Smooth muscle cell (in vitro differentiated cells): ENCODE results near the gene EAF2. TPM values are rescaled to one million over a fixed set of nuclear protein-coding genes. Genes with fewer than 3 reads are reported as not detected.

Experiments used
- DNase-seq: peaks from one replicate; lab custom pipeline; 2025; ENCODE audit not compliant: unreplicated experiment; lab: John Stamatoyannopoulos, UW
- H2AFZ ChIP-seq: fragments of 200-600 bp; sonication (generic); 2 replicates; pipeline ENCODE4 v1.6.0; 2016; ENCODE audit warnings: antibody characterized with exemption, low read depth, mild to moderate bottlenecking
- H3F3A ChIP-seq: fragments of 200-600 bp; sonication (generic); 2 replicates; pipeline ENCODE4 v1.6.0; 2017; ENCODE audit warnings: antibody characterized with exemption, low read depth
- H3K27ac ChIP-seq: fragments of 200-600 bp; sonication (generic); 2 replicates; pipeline ENCODE4 v1.5.1; 2016; ENCODE audit warnings: low read depth, mild to moderate bottlenecking
- H3K27me3 ChIP-seq: fragments of 200-600 bp; sonication (generic); 2 replicates; pipeline ENCODE4 v1.6.1; 2016; ENCODE audit warnings: low read depth, mild to moderate bottlenecking
- H3K36me3 ChIP-seq: fragments of 200-600 bp; sonication (generic); 2 replicates; pipeline ENCODE4 v1.5.1; 2016; ENCODE audit warnings: low read depth
- H3K4me1 ChIP-seq: fragments of 200-600 bp; sonication (generic); 2 replicates; pipeline ENCODE4 v1.5.1; 2016; ENCODE audit warnings: low read depth
- H3K4me2 ChIP-seq: fragments of 200-600 bp; sonication (generic); 2 replicates; pipeline ENCODE4 v1.6.0; 2016; ENCODE audit warnings: mild to moderate bottlenecking
- H3K4me3 ChIP-seq: fragments of 200-600 bp; sonication (generic); 2 replicates; pipeline ENCODE4 v1.5.1; 2016; ENCODE audit warnings: mild to moderate bottlenecking
- H3K79me2 ChIP-seq: fragments of 200-600 bp; sonication (generic); 2 replicates; pipeline ENCODE4 v1.6.0; 2016; ENCODE audit warnings: low read depth, mild to moderate bottlenecking
- H3K9ac ChIP-seq: fragments of 200-600 bp; sonication (generic); 2 replicates; pipeline ENCODE4 v1.6.0; 2016; ENCODE audit warnings: low read depth
- H3K9me3 ChIP-seq: fragments of 200-600 bp; sonication (generic); replicated peaks from 2 replicates; pipeline ENCODE4 v1.5.1; 2016; ENCODE audit warnings: low read depth
- H4K20me1 ChIP-seq: fragments of 200-600 bp; sonication (generic); 2 replicates; pipeline ENCODE4 v1.6.0; 2016; ENCODE audit warnings: low read depth
- WGBS: methylation state at CpG from one replicate; pipeline ENCODE4 v1.1.7; 2016; ENCODE audit warnings: low lambda C conversion rate; 5-methylcytosine and 5-hydroxymethylcytosine counted together
- polyA plus RNA-seq: library from polyadenylated mRNA; unstranded; fragments of >200 nt; fragmentation: Nextera tagmentation; extraction: Ambion mirVana; gene quantifications from 2 replicates; pipeline ENCODE4 v1.2.1, GENCODE V29; 2016
- total RNA-seq: library from RNA; depleted of rRNA; stranded (reverse); fragments of >200 nt; gene quantifications from 2 replicates; pipeline ENCODE4 v1.2.3, GENCODE V29; 2014
- TF ChIP-seq, protein P1 (sequence below): fragments of 200-600 bp; sonication (generic); IDR thresholded peaks from 2 replicates; pipeline ENCODE4 v1.5.1; 2017; ENCODE audit warnings: borderline replicate concordance, mild to moderate bottlenecking, antibody characterized with exemption; ENCODE audit not compliant: insufficient read depth, poor library complexity, severe bottlenecking

Gene EAF2
- total and polyA plus RNA-seq, 2 experiments from 2014 or later, result 4.1 to 5.1 TPM

DNA sequence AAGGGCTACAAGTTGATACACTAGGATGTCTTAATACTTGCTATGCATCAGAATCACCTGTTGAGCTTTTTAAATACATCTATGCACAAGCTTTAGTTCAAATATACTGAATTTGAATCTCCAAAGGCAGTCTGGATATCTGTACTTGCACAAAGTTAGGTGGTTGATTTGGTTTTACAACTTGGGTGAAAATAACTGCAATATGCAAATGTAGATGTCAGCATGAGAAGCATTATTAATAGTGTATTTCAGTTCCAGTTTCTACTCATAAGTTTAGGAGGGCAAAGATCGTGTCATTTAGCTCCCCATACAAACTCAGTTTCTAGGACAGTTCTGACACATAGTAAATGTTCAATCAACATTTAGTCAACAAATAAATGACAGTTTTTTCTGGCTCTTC, 25.8 kb upstream of the EAF2 start:
- Histone ChIP-seq H3K27me3 (no peaks in the 10 kb centered on the region), H3K4me3 (no peak overlapping the region), H3K9ac (no peak overlapping the region), H3K79me2 (peaks cover under 1% of the 10 kb centered on the region), H3K4me2 (no peak overlapping the region), H3K9me3 (no peaks in the 10 kb centered on the region), H3K27ac (no peak overlapping the region), H3K4me1 (no peaks in the 10 kb centered on the region), H4K20me1 (peaks cover 3% of the 10 kb centered on the region), H3F3A (no peaks in the 10 kb centered on the region), H2AFZ (no peak overlapping the region), H3K36me3 (peaks cover 17% of the 10 kb centered on the region)
- TF ChIP-seq, protein P1, sequence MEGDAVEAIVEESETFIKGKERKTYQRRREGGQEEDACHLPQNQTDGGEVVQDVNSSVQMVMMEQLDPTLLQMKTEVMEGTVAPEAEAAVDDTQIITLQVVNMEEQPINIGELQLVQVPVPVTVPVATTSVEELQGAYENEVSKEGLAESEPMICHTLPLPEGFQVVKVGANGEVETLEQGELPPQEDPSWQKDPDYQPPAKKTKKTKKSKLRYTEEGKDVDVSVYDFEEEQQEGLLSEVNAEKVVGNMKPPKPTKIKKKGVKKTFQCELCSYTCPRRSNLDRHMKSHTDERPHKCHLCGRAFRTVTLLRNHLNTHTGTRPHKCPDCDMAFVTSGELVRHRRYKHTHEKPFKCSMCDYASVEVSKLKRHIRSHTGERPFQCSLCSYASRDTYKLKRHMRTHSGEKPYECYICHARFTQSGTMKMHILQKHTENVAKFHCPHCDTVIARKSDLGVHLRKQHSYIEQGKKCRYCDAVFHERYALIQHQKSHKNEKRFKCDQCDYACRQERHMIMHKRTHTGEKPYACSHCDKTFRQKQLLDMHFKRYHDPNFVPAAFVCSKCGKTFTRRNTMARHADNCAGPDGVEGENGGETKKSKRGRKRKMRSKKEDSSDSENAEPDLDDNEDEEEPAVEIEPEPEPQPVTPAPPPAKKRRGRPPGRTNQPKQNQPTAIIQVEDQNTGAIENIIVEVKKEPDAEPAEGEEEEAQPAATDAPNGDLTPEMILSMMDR, result no peak
- DNase-seq, result no peak
- 48% methylated on average over 1 of the region's 1 CpG for WGBS

DNA sequence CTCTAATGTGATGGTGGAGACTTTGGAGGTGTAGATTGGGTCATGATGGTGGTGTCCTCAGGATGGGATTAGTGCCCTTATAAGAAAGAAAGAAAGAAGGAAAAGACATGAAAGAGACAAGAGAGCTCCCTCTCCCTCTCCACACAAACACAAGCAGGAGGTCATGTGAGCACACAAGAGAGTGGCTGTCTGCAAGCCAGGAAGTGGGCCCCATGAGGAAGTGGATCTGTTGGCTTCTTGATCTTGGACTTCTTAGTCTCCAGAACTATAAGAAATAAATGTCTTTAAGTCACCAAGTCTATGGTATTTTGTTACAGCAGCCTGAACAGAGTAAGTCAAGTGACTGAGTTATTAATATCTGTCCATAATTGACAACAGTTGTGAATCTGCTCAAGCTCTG, 17.3 kb upstream of the EAF2 start:
- H3K4me2 ChIP-seq, result no peak overlapping the region
- peaks cover 19% of the 10 kb centered on the region for H3K79me2 ChIP-seq
- TF ChIP-seq, protein P1, result no peak
- H3K36me3 ChIP-seq, result peaks cover 26% of the 10 kb centered on the region
- H3K9me3 ChIP-seq, result no peaks in the 10 kb centered on the region
- no peak overlapping the region for H3K9ac ChIP-seq
- no peak overlapping the region for H2AFZ ChIP-seq
- H3K27ac ChIP-seq, result no peak overlapping the region
- no peak for DNase-seq
- no peaks in the 10 kb centered on the region for H3F3A ChIP-seq
- H4K20me1 ChIP-seq, result no peaks in the 10 kb centered on the region
- no peaks in the 10 kb centered on the region for H3K4me1 ChIP-seq
- H3K4me3 ChIP-seq, result no peak overlapping the region
- no peaks in the 10 kb centered on the region for H3K27me3 ChIP-seq

DNA sequence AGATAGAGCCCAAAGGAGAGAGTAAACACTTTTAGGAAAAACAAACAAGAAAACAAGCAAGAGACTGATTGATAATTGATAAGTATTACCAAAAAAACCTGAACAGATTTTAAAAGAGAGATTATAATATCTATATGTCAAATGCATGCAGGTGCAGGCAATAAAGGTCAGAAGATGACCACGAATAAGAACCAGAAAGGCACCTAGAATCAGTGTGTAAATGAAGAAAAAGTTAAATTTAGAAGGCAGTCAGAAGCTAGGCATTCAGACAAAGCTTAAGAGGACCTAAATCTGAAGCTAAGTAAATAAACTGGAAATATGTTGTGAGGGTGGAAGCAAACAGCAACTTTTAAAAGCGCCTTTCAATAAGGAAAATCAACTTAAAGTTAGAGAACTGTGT, 16.4 kb upstream of the EAF2 start:
- H2AFZ ChIP-seq, result no peak overlapping the region
- peaks cover 35% of the 10 kb centered on the region for H3K36me3 ChIP-seq
- TF ChIP-seq, protein P1, result no peak
- H3K4me3 ChIP-seq, result no peak overlapping the region
- H3K27ac ChIP-seq, result no peak overlapping the region
- H3K9me3 ChIP-seq, result no peaks in the 10 kb centered on the region
- H3K9ac ChIP-seq, result no peak overlapping the region
- WGBS, result 99% methylated on average over 2 of the region's 2 CpGs
- no peaks in the 10 kb centered on the region for H3F3A ChIP-seq
- no peak for DNase-seq
- no peaks in the 10 kb centered on the region for H3K27me3 ChIP-seq
- no peaks in the 10 kb centered on the region for H4K20me1 ChIP-seq
- no peaks in the 10 kb centered on the region for H3K4me1 ChIP-seq
- no peak overlapping the region for H3K4me2 ChIP-seq
- peaks cover 19% of the 10 kb centered on the region for H3K79me2 ChIP-seq

DNA sequence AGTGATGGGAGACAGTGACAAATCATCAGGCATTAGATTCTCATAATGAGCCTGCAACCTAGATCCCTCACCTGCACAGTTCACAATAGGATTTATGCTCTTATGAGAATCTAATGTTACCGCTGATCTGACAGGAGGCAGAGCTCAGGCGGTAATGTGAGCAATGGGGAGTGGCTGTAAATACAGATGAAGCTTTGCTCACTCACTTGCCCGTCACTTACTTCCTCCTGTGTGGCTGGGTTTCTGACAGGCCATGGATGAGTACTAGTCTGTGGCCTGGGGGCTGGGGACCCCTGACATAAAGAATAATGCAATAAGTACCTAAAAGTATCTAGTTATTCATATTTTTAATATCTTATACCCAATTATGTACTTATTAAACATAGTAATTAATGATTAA, 15.8 kb upstream of the EAF2 start:
- no peak overlapping the region for H3K27ac ChIP-seq
- no peak for DNase-seq
- H3K4me2 ChIP-seq, result no peak overlapping the region
- TF ChIP-seq, protein P1, result no peak
- H3K36me3 ChIP-seq, result peaks cover 40% of the 10 kb centered on the region
- H3K79me2 ChIP-seq, result peaks cover 19% of the 10 kb centered on the region
- no peaks in the 10 kb centered on the region for H4K20me1 ChIP-seq
- no peak overlapping the region for H2AFZ ChIP-seq
- no peak overlapping the region for H3K4me3 ChIP-seq
- H3K9me3 ChIP-seq, result peaks cover 5% of the 10 kb centered on the region
- no peaks in the 10 kb centered on the region for H3F3A ChIP-seq
- H3K9ac ChIP-seq, result no peak overlapping the region
- H3K27me3 ChIP-seq, result no peaks in the 10 kb centered on the region
- H3K4me1 ChIP-seq, result no peaks in the 10 kb centered on the region
- 92% methylated on average over 3 of the region's 3 CpGs for WGBS
